Panc1 (cell line): ENCODE results near the gene CDH5. TPM values are rescaled to one million over a fixed set of nuclear protein-coding genes. Genes with fewer than 3 reads are reported as not detected.

ENCODE experiments used
- ATAC-seq: fragments of 200-7000 bp; cut with Tn5 transposase; 2 replicates; pipeline ENCODE4 v1.9.1; 2020; ENCODE audit warnings: mild to moderate bottlenecking, moderate library complexity
- BruUV-seq: library from RNA; stranded (reverse); fragments of 400-500 nt; replicated peaks from 2 replicates; lab custom pipeline; 2021; lab: Mats Ljungman, UMichigan
- CTCF ChIA-PET: fragments of 300-600 bp; sonication (Branson Sonifier 250); formaldehyde crosslinking; loops from one replicate; lab custom pipeline; 2022; ENCODE audit warnings: antibody characterized with exemption; lab: Charles Lee
- POLR2A ChIA-PET: fragments of 300-600 bp; sonication (Branson Sonifier 250); formaldehyde crosslinking; loops from one replicate; lab custom pipeline; 2022; ENCODE audit warnings: antibody characterized with exemption; lab: Charles Lee
- DNase-seq: peaks from one replicate; pipeline ENCODE4 v3.0.0-alpha.2; 2010; ENCODE audit warnings: low read depth, low spot score
- H3K27ac ChIP-seq: 2 replicates; pipeline ENCODE4 v1.5.1; 2011; ENCODE audit warnings: mild to moderate bottlenecking, low read length, inconsistent platforms
- H3K27me3 ChIP-seq: fragments of 200-500 bp; sonication (Bioruptor generic); 2 replicates; pipeline ENCODE4 v1.6.0; 2014; ENCODE audit warnings: low read length, inconsistent platforms; ENCODE audit not compliant: control insufficient read depth, insufficient read depth
- H3K36me3 ChIP-seq: fragments of 200-500 bp; sonication (Bioruptor generic); 2 replicates; pipeline ENCODE4 v1.5.1; 2014; ENCODE audit warnings: inconsistent platforms, mild to moderate bottlenecking, low read length, moderate library complexity; ENCODE audit not compliant: control insufficient read depth, insufficient read depth
- H3K4me1 ChIP-seq: 2 replicates; pipeline ENCODE4 v1.5.1; 2011; ENCODE audit warnings: inconsistent platforms, mild to moderate bottlenecking, low read length, moderate library complexity; ENCODE audit not compliant: control insufficient read depth, insufficient read depth
- H3K4me3 ChIP-seq, 2 experiments: 2 replicates each; pipeline ENCODE4 v1.5.1; 2011 to 2012; ENCODE audit warnings: low read depth in 2 of 2, low read length in 2 of 2, mild to moderate bottlenecking in 2 of 2, inconsistent platforms in 1 of 2, moderate library complexity in 1 of 2
- H3K9me3 ChIP-seq: fragments of 200-500 bp; sonication (Bioruptor generic); 2 replicates; pipeline ENCODE4 v1.5.1; 2014; ENCODE audit warnings: low read depth, mild to moderate bottlenecking, inconsistent platforms, low read length, moderate library complexity; ENCODE audit not compliant: control insufficient read depth, insufficient read depth
- POLR2AphosphoS5 ChIP-seq: IDR thresholded peaks from 2 replicates; pipeline ENCODE4 v1.6.1; 2012; ENCODE audit warnings: mild to moderate bottlenecking, low read depth, low read length, moderate library complexity
- SIN3A ChIP-seq: IDR thresholded peaks from 2 replicates; pipeline ENCODE4 v1.6.1; 2012; ENCODE audit warnings: low read depth, mild to moderate bottlenecking, low read length, moderate library complexity, borderline replicate concordance; ENCODE audit not compliant: insufficient read depth
- TCF7L2 ChIP-seq: IDR thresholded peaks from 2 replicates; pipeline ENCODE4 v1.6.1; 2011; ENCODE audit warnings: mild to moderate bottlenecking, low read depth, low read length, inconsistent platforms
- in situ Hi-C: cut with HindIII; loops from 2 replicates; pipeline ENCODE4 v1.10.0; 2016; ENCODE audit warnings: low sequenced_read_pairs, low pct_unique_long_range_greater_than_20kb
- intact Hi-C: fragments of 100-400 bp; cut with micrococcal nuclease; formaldehyde crosslinking; loops from one replicate; pipeline ENCODE4 v1.10.0; 2022; ENCODE audit not compliant: unreplicated experiment
- total RNA-seq: library from RNA; stranded (reverse); gene quantifications from one replicate; pipeline ENCODE4 v1.2.1, GENCODE V29; 2021; ENCODE audit not compliant: unreplicated experiment
- TF ChIP-seq, protein P1 (sequence below): fragments of 450-650 bp; IDR thresholded peaks from 2 replicates; pipeline ENCODE4 v1.5.1; 2017; ENCODE audit warnings: mild to moderate bottlenecking
- TF ChIP-seq, protein P2 (sequence below), 2 experiments: IDR thresholded peaks; 2 replicates each; pipeline ENCODE4 v1.6.1; 2011 to 2012; ENCODE audit warnings: low read depth in 2 of 2, control low read depth in 1 of 2, low read length in 1 of 2, mild to moderate bottlenecking in 1 of 2, moderate library complexity in 1 of 2; ENCODE audit not compliant: insufficient read depth in 1 of 2

CDH5 gene
- total RNA-seq, 1 experiment from 2014 or later = 0.18 TPM

DNA sequence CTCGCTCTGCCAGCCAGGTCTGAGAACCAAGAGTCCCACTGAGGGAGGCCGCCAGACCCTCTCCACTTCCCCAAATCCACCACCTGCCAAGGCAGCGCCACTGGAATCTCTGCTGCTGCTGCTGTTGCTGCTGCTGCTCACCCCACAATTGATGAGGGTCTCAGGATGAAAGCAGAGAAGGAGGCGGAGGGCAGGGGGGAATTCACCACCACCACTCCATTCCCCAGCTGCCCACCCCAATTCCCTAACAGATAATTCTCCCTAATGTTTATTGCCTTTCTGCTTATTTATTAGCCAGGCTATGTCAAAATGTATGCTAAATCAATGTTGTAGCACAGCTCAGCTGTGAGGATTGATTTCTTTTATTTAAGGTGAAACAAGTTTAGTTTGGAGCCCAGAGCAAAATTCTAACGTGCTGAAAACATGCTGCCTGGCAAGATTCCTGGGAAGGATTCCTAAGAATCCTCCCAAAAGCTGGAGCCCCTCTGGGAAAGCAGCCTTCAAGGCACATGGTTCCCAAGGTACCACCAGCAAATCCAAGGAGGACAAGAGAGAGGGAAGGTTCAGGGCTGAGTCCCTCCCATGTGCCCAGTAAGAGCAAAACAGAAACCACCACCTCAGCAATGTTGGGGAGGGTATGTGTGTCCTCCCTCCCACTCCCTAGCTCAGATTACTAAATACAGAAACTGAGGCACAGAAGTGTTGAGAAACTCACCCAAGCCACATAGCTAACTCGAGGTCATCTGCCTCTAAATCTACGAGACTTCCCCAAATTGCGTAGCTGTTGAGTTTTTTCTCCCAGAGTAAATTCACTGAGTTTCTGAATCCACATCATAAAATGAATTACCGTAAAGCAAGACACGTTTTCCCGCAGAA, 12.2 kb upstream of the CDH5 start:
- BruUV-seq = no TSS peak
- intact Hi-C loops = no loop called here

GRCh38 chr16:66355526-66355925, 11.0 kb upstream of the CDH5 start:
- BruUV-seq = no TSS peak
- in situ Hi-C loops (no loop called here), intact Hi-C loops (no loop called here)
- Histone ChIP-seq H3K4me3 (no peak overlapping the region), H3K4me1 (no peaks in the 10 kb centered on the region), H3K9me3 (no peaks in the 10 kb centered on the region), H3K27ac (no peak overlapping the region), H3K27me3 (no peaks in the 10 kb centered on the region), H3K36me3 (no peaks in the 10 kb centered on the region)
- ATAC-seq (no peak), DNase-seq (no peak)
- ChIA-PET CTCF (interaction anchor here (0.6 kb wide), 1 partner anchor 285 kb away, joined by 5 read pairs; no protein-coding TSS in a partner anchor), POLR2A (no interaction called here)
- no peak for TF ChIP-seq SIN3A
- TF ChIP-seq, protein P1, sequence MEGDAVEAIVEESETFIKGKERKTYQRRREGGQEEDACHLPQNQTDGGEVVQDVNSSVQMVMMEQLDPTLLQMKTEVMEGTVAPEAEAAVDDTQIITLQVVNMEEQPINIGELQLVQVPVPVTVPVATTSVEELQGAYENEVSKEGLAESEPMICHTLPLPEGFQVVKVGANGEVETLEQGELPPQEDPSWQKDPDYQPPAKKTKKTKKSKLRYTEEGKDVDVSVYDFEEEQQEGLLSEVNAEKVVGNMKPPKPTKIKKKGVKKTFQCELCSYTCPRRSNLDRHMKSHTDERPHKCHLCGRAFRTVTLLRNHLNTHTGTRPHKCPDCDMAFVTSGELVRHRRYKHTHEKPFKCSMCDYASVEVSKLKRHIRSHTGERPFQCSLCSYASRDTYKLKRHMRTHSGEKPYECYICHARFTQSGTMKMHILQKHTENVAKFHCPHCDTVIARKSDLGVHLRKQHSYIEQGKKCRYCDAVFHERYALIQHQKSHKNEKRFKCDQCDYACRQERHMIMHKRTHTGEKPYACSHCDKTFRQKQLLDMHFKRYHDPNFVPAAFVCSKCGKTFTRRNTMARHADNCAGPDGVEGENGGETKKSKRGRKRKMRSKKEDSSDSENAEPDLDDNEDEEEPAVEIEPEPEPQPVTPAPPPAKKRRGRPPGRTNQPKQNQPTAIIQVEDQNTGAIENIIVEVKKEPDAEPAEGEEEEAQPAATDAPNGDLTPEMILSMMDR = no peak
- no peak for TF ChIP-seq POLR2AphosphoS5
- no peak for TF ChIP-seq TCF7L2
- TF ChIP-seq, protein P2, sequence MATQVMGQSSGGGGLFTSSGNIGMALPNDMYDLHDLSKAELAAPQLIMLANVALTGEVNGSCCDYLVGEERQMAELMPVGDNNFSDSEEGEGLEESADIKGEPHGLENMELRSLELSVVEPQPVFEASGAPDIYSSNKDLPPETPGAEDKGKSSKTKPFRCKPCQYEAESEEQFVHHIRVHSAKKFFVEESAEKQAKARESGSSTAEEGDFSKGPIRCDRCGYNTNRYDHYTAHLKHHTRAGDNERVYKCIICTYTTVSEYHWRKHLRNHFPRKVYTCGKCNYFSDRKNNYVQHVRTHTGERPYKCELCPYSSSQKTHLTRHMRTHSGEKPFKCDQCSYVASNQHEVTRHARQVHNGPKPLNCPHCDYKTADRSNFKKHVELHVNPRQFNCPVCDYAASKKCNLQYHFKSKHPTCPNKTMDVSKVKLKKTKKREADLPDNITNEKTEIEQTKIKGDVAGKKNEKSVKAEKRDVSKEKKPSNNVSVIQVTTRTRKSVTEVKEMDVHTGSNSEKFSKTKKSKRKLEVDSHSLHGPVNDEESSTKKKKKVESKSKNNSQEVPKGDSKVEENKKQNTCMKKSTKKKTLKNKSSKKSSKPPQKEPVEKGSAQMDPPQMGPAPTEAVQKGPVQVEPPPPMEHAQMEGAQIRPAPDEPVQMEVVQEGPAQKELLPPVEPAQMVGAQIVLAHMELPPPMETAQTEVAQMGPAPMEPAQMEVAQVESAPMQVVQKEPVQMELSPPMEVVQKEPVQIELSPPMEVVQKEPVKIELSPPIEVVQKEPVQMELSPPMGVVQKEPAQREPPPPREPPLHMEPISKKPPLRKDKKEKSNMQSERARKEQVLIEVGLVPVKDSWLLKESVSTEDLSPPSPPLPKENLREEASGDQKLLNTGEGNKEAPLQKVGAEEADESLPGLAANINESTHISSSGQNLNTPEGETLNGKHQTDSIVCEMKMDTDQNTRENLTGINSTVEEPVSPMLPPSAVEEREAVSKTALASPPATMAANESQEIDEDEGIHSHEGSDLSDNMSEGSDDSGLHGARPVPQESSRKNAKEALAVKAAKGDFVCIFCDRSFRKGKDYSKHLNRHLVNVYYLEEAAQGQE (IDR thresholded peaks at IDR 0.05; ENCODE audit: insufficient read depth in 1 of 2, low read depth in 2 of 2, low read length in 1 of 2) = no peak

More for the DNA sequence above, 12.2 kb upstream of the CDH5 start:
- ChIA-PET CTCF (interaction anchor here (0.6 to 0.9 kb wide), 2 partner anchors 19 to 131 kb away, joined by 4 to 5 read pairs; no protein-coding TSS in a partner anchor), POLR2A (no interaction called here)
- H3K4me1 ChIP-seq = no peaks in the 10 kb centered on the region
- no peak overlapping the region for H3K27ac ChIP-seq
- ATAC-seq (no peak), DNase-seq (no peak)
- TF ChIP-seq SIN3A (no peak), POLR2AphosphoS5 (no peak), TCF7L2 (no peak)
- TF ChIP-seq, protein P2 (IDR thresholded peaks at IDR 0.05; ENCODE audit: insufficient read depth in 1 of 2, low read depth in 2 of 2, low read length in 1 of 2) = no peak
- TF ChIP-seq, protein P1 = no peak
- H3K4me3 ChIP-seq = no peak overlapping the region
- in situ Hi-C loops = no loop called here
- H3K9me3 ChIP-seq = no peaks in the 10 kb centered on the region
- H3K36me3 ChIP-seq = no peaks in the 10 kb centered on the region
- no peaks in the 10 kb centered on the region for H3K27me3 ChIP-seq
